Keratinocyte (primary cell): ENCODE data around the gene CLMN.

Experiments
- CTCF ChIP-seq, 3 experiments: IDR thresholded peaks in 1 of 3; conservative IDR thresholded peaks in 1 of 3; optimal IDR thresholded peaks in 1 of 3; 2 replicates in 2 of 3; 3 replicates in 1 of 3; pipeline versions ENCODE3 to v1.5.1; 2011; ENCODE audit warnings: low read length in 3 of 3, mild to moderate bottlenecking in 3 of 3, moderate library complexity in 2 of 3, control low read depth in 1 of 3, inconsistent platforms in 1 of 3; ENCODE audit not compliant: insufficient read depth in 2 of 3; ENCODE audit errors: extremely low read depth in 1 of 3
- EZH2 ChIP-seq: IDR thresholded peaks from one replicate; pipeline ENCODE4 v1.6.1; 2012; ENCODE audit warnings: inconsistent platforms, mild to moderate bottlenecking, low read length, moderate library complexity

DNA sequence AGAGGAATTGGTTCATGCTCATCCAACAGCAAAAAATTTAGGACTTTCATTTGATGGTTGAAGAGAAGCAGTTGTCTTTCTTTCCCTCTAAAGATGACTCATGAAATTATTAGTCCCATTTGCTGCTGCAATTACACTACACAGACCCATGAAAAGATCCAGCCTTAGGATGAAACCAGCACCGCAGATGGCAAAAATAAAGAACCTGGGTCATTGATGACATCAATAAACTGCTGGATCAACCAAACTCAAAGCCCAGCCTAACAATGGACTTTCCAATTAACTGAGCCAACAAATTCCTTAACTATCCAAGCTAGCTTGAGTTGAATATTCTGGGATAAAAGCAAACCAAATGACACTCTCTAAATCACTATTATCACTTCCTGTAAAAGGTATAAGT is 183.1 kb downstream of the CLMN start:
- TF ChIP-seq CTCF (optimal IDR thresholded peaks at IDR 0.05 in 1 of 3, IDR thresholded peaks at IDR 0.05 in 1 of 3, conservative IDR thresholded peaks at IDR 0.05 in 1 of 3; ENCODE audit: extremely low read depth in 1 of 3, insufficient read depth in 2 of 3, low read length in 3 of 3) = no peak
- no peak for TF ChIP-seq EZH2
